ENCODE results near the gene COMMD1. TPM values are rescaled to one million over a fixed set of nuclear protein-coding genes. Genes with fewer than 3 reads are reported as not detected.
"Not testable (repeated sequence)": the region's sequence is repeated elsewhere in the genome, so short reads cannot be mapped to it uniquely, and the experiment has no call there.

The COMMD1 gene
- total and polyA plus RNA-seq, 2 donors (not counting 3 experiments of a cell fraction or from before 2014, with no cell fraction given): 39.5 to 57.1 TPM

DNA sequence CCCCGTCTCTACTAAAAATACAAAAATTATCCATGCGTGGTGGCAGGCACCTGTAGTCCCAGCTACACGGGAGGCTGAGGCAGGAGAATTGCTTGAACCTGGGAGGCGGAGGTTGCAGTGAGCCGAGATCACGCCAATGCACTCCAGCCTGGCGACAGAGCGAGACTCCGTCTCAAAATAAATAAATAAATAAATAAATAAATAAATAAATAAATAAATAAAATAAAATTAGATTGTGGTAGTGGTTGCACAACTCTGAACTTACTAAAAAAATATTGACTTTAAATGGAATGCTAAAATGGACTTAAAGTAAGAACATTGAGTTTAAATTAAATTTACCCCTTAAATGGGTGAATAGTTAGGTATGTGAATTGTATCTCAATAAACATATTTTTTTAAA is 255.2 kb downstream of the COMMD1 start:
- dilution Hi-C loops (cut with MboI; ENCODE audit: extremely low pct_ligation_motif_present, low sequenced_read_pairs); H3K9me1 ChIP-seq (replicated peaks; ENCODE audit: control insufficient read depth, extremely low read depth, insufficient read depth, low read length); H3K27me3 ChIP-seq (ENCODE audit: control insufficient read depth in 2 of 2, insufficient read depth in 2 of 2, low read length in 2 of 2); H3K4me3 ChIP-seq (replicated peaks in 1 of 3; ENCODE audit: insufficient read depth in 1 of 3, low read depth in 1 of 3, low read length in 3 of 3); BruUV-seq (replicated peaks); H3K4me1 ChIP-seq (ENCODE audit: control insufficient read depth, extremely low read depth, insufficient read depth, low read length); H3K9me3 ChIP-seq (replicated peaks; ENCODE audit: control insufficient read depth, insufficient read depth, low read length); DNase-seq (ENCODE audit: low read depth, low spot score); H3K27ac ChIP-seq (ENCODE audit: insufficient read depth, low read depth, low read length); H4K20me1 ChIP-seq (replicated peaks; ENCODE audit: control insufficient read depth, extremely low read depth, insufficient read depth, low read length); FAIRE-seq; POLR2A ChIA-PET; H3K4me2 ChIP-seq (ENCODE audit: insufficient read depth, low read length); H3K79me2 ChIP-seq (ENCODE audit: control insufficient read depth, insufficient read depth, low read length); H3K36me3 ChIP-seq (ENCODE audit: control insufficient read depth in 2 of 2, extremely low read depth in 1 of 2, insufficient read depth in 2 of 2, low read length in 2 of 2); H2AFZ ChIP-seq (ENCODE audit: low read depth, low read length); H3K9ac ChIP-seq (replicated peaks; ENCODE audit: extremely low read depth, insufficient read depth, low read length); intact Hi-C loops (cut with micrococcal nuclease): not testable (repeated sequence)
- CTCF ChIA-PET: interaction anchor here (1.0 kb wide), 1 partner anchor 11 kb away, joined by 3 read pairs; no protein-coding TSS in a partner anchor

DNA sequence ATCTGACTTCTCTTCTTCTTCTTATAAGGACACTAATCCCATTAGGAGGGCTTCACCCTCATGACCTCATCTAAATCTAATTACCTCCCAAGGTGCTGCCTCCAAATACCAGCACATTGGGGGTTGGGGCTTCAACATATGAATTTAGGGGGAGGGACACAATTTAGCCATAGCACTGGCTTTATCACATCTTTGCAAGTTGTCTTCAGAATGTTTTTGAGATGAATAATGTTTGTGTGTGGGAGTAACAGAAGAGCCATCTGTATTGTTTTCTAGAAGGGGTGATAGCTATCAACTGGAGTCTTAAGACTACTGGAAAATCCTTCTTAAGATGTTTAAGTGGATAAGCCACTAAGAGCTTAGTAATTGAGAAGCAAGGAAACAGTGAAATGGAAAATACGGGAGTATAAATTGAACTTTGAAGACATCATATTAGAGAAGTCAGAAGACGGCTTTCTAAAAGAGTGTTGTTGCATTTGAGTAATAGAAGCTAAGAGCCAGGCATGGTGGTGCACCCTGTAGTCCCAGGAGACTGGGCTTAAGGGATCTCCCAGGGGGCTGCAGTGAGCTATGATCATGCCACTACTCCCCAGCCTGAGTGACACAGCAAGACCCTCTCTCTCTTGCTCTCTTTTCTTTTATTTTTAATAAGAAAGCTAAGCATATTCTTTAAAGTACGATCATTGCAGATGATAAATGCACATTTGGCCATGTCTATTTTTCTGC is 257.8 kb downstream of the COMMD1 start:
- ChIA-PET POLR2A (no interaction called here), CTCF (interaction anchor here (0.9 to 1.4 kb wide), 3 partner anchors 13 to 81 kb away, joined by 3 read pairs; no protein-coding TSS in a partner anchor)
- Histone ChIP-seq H3K27me3 (ENCODE audit: control insufficient read depth in 2 of 2, insufficient read depth in 2 of 2, low read length in 2 of 2) (no peaks in the 10 kb centered on the region), H3K9me1 (replicated peaks; ENCODE audit: control insufficient read depth, extremely low read depth, insufficient read depth, low read length) (no peaks in the 10 kb centered on the region), H3K9ac (replicated peaks; ENCODE audit: extremely low read depth, insufficient read depth, low read length) (no peak overlapping the region), H3K4me2 (ENCODE audit: insufficient read depth, low read length) (no peak overlapping the region), H3K4me1 (ENCODE audit: control insufficient read depth, extremely low read depth, insufficient read depth, low read length) (no peaks in the 10 kb centered on the region), H4K20me1 (replicated peaks; ENCODE audit: control insufficient read depth, extremely low read depth, insufficient read depth, low read length) (no peaks in the 10 kb centered on the region), H3K36me3 (ENCODE audit: control insufficient read depth in 2 of 2, extremely low read depth in 1 of 2, insufficient read depth in 2 of 2, low read length in 2 of 2) (no peaks in the 10 kb centered on the region), H3K9me3 (replicated peaks; ENCODE audit: control insufficient read depth, insufficient read depth, low read length) (no peaks in the 10 kb centered on the region), H2AFZ (ENCODE audit: low read depth, low read length) (no peak overlapping the region), H3K4me3 (replicated peaks in 1 of 3; ENCODE audit: insufficient read depth in 1 of 3, low read depth in 1 of 3, low read length in 3 of 3) (no peak overlapping the region), H3K27ac (ENCODE audit: insufficient read depth, low read depth, low read length) (no peak overlapping the region), H3K79me2 (ENCODE audit: control insufficient read depth, insufficient read depth, low read length) (no peaks in the 10 kb centered on the region)
- intact Hi-C loops (cut with micrococcal nuclease): no loop called here
- TF ChIP-seq, protein P1, sequence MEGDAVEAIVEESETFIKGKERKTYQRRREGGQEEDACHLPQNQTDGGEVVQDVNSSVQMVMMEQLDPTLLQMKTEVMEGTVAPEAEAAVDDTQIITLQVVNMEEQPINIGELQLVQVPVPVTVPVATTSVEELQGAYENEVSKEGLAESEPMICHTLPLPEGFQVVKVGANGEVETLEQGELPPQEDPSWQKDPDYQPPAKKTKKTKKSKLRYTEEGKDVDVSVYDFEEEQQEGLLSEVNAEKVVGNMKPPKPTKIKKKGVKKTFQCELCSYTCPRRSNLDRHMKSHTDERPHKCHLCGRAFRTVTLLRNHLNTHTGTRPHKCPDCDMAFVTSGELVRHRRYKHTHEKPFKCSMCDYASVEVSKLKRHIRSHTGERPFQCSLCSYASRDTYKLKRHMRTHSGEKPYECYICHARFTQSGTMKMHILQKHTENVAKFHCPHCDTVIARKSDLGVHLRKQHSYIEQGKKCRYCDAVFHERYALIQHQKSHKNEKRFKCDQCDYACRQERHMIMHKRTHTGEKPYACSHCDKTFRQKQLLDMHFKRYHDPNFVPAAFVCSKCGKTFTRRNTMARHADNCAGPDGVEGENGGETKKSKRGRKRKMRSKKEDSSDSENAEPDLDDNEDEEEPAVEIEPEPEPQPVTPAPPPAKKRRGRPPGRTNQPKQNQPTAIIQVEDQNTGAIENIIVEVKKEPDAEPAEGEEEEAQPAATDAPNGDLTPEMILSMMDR (IDR thresholded peaks at IDR 0.05; ENCODE audit: extremely low read depth in 1 of 2, insufficient read depth in 1 of 2, low read depth in 1 of 2, low read length in 2 of 2): no peak
- TF ChIP-seq, protein P2, sequence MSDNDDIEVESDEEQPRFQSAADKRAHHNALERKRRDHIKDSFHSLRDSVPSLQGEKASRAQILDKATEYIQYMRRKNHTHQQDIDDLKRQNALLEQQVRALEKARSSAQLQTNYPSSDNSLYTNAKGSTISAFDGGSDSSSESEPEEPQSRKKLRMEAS (IDR thresholded peaks at IDR 0.05; ENCODE audit: insufficient read depth, insufficient read length): no peak
- TF ChIP-seq EZH2 (IDR thresholded peaks at IDR 0.05; ENCODE audit: borderline replicate concordance, low read depth, low read length, severe bottlenecking) (no peak), POLR2A (IDR thresholded peaks at IDR 0.05; ENCODE audit: low read depth, low read length) (no peak), JUN (IDR thresholded peaks at IDR 0.05; ENCODE audit: borderline replicate concordance, insufficient read depth, insufficient read length, low read depth) (no peak), GATA2 (IDR thresholded peaks at IDR 0.05; ENCODE audit: insufficient read depth, insufficient read length, low read depth, low read length) (no peak), POLR2AphosphoS5 (IDR thresholded peaks at IDR 0.05; ENCODE audit: insufficient read depth, low read depth, low read length) (no peak), MYC (IDR thresholded peaks at IDR 0.05; ENCODE audit: low read depth, low read length) (no peak), FOS (IDR thresholded peaks at IDR 0.05; ENCODE audit: borderline replicate concordance, insufficient read depth, low read length) (no peak)
- BruUV-seq (replicated peaks): no TSS peak
- DNase-seq (ENCODE audit: low read depth, low spot score): no peak
- dilution Hi-C loops (cut with MboI; ENCODE audit: extremely low pct_ligation_motif_present, low sequenced_read_pairs): no loop called here
- FAIRE-seq: no peak
